ENCODE results near the gene ARID5B. TPM values are rescaled to one million over a fixed set of nuclear protein-coding genes. Genes with fewer than 3 reads are reported as not detected.

Gene ARID5B
- total and polyA plus RNA-seq, 2 donors (not counting 3 experiments of a cell fraction or from before 2014, with no cell fraction given) = 5.6 to 8.9 TPM

DNA sequence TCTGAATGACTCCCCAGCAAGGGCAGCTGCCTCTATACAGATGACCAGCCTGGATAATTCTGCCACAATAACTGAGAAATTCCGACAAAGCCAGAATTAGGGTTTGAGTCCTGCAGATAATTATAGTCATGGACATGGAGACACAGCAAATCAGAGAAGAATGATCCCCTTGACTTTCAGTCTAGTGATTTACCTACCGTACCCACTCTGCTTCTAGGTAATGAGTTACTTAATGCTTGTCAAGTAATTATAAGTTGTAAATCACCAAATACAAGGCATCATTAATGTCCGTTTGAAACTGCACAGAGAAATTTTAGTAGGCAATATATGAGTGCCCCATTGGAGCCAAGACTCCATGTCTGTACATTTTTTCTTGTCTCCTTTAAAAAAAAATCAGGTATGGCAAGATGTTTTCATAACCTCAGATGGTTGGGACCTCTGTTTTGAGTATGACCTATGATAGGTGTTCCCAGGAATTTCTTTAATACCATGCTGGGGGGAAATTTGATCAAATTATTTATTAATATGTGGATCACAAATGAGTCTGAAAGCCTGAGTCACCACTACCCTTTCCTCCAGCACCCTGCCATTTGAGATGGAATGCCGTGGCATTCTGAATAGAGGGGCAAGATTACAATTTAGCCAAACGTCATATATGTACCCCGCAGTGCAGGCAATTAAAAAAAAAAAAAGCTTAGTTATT, 5.5 kb upstream of the ARID5B start:
- Histone ChIP-seq H3K9ac (replicated peaks; ENCODE audit: extremely low read depth, insufficient read depth, low read length) (no peak overlapping the region), H3K36me3 (ENCODE audit: control insufficient read depth in 2 of 2, extremely low read depth in 1 of 2, insufficient read depth in 2 of 2, low read length in 2 of 2) (no peaks in the 10 kb centered on the region), H3K9me1 (replicated peaks; ENCODE audit: control insufficient read depth, extremely low read depth, insufficient read depth, low read length) (no peaks in the 10 kb centered on the region), H3K4me2 (ENCODE audit: insufficient read depth, low read length) (no peak overlapping the region), H3K4me1 (ENCODE audit: control insufficient read depth, extremely low read depth, insufficient read depth, low read length) (peaks cover 24% of the 10 kb centered on the region), H3K4me3 (replicated peaks in 1 of 3; ENCODE audit: insufficient read depth in 1 of 3, low read depth in 1 of 3, low read length in 3 of 3) (no peak overlapping the region), H3K79me2 (ENCODE audit: control insufficient read depth, insufficient read depth, low read length) (no peaks in the 10 kb centered on the region), H2AFZ (ENCODE audit: low read depth, low read length) (no peak overlapping the region), H3K27me3 (ENCODE audit: control insufficient read depth in 2 of 2, insufficient read depth in 2 of 2, low read length in 2 of 2) (no peaks in the 10 kb centered on the region), H3K9me3 (replicated peaks; ENCODE audit: control insufficient read depth, insufficient read depth, low read length) (no peaks in the 10 kb centered on the region), H3K27ac (ENCODE audit: insufficient read depth, low read depth, low read length) (no peak overlapping the region), H4K20me1 (replicated peaks; ENCODE audit: control insufficient read depth, extremely low read depth, insufficient read depth, low read length) (no peaks in the 10 kb centered on the region)
- no peak for DNase-seq (ENCODE audit: low read depth, low spot score)
- POLR2A ChIA-PET = no interaction called here
- no peak for FAIRE-seq
- TF ChIP-seq, protein P1, sequence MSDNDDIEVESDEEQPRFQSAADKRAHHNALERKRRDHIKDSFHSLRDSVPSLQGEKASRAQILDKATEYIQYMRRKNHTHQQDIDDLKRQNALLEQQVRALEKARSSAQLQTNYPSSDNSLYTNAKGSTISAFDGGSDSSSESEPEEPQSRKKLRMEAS (IDR thresholded peaks at IDR 0.05; ENCODE audit: insufficient read depth, insufficient read length) = no peak
- TF ChIP-seq, protein P2, sequence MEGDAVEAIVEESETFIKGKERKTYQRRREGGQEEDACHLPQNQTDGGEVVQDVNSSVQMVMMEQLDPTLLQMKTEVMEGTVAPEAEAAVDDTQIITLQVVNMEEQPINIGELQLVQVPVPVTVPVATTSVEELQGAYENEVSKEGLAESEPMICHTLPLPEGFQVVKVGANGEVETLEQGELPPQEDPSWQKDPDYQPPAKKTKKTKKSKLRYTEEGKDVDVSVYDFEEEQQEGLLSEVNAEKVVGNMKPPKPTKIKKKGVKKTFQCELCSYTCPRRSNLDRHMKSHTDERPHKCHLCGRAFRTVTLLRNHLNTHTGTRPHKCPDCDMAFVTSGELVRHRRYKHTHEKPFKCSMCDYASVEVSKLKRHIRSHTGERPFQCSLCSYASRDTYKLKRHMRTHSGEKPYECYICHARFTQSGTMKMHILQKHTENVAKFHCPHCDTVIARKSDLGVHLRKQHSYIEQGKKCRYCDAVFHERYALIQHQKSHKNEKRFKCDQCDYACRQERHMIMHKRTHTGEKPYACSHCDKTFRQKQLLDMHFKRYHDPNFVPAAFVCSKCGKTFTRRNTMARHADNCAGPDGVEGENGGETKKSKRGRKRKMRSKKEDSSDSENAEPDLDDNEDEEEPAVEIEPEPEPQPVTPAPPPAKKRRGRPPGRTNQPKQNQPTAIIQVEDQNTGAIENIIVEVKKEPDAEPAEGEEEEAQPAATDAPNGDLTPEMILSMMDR (IDR thresholded peaks at IDR 0.05; ENCODE audit: extremely low read depth in 1 of 2, insufficient read depth in 1 of 2, low read depth in 1 of 2, low read length in 2 of 2) = no peak
- TF ChIP-seq POLR2AphosphoS5 (IDR thresholded peaks at IDR 0.05; ENCODE audit: insufficient read depth, low read depth, low read length) (no peak), EZH2 (IDR thresholded peaks at IDR 0.05; ENCODE audit: borderline replicate concordance, low read depth, low read length, severe bottlenecking) (no peak), POLR2A (IDR thresholded peaks at IDR 0.05; ENCODE audit: low read depth, low read length) (no peak), MYC (IDR thresholded peaks at IDR 0.05; ENCODE audit: low read depth, low read length) (no peak), GATA2 (IDR thresholded peaks at IDR 0.05; ENCODE audit: insufficient read depth, insufficient read length, low read depth, low read length) (no peak), JUN (IDR thresholded peaks at IDR 0.05; ENCODE audit: borderline replicate concordance, insufficient read depth, insufficient read length, low read depth) (no peak), FOS (IDR thresholded peaks at IDR 0.05; ENCODE audit: borderline replicate concordance, insufficient read depth, low read length) (no peak)
- dilution Hi-C loops (cut with MboI; ENCODE audit: extremely low pct_ligation_motif_present, low sequenced_read_pairs) = no loop called here
- intact Hi-C loops (cut with micrococcal nuclease) = no loop called here
- BruUV-seq (replicated peaks) = no TSS peak
- CTCF ChIA-PET = interaction anchor here (0.6 to 3.4 kb wide), 28 partner anchors 10 to 755 kb away, joined by 3 to 49 read pairs (median 5); no protein-coding TSS in a partner anchor

Data from endothelial cell of umbilical vein (primary cell).